NT2/D1 (cell line): ENCODE results near the gene UGT1A3.
"Not testable (repeated sequence)": the region's sequence is repeated elsewhere in the genome, so short reads cannot be mapped to it uniquely, and the experiment has no call there.

Source experiments
- DNase-seq: peaks from one replicate; pipeline ENCODE4 v3.0.0-alpha.2; 2011; ENCODE audit warnings: low read depth, low spot score
- H3K27me3 ChIP-seq: 2 replicates; pipeline ENCODE4 v1.6.0; 2011; ENCODE audit warnings: mild to moderate bottlenecking; ENCODE audit not compliant: insufficient read length, insufficient read depth
- H3K36me3 ChIP-seq: 2 replicates; pipeline ENCODE4 v1.6.1; 2011; ENCODE audit warnings: mild to moderate bottlenecking, low read length, mixed read lengths; ENCODE audit not compliant: insufficient read depth, insufficient read length
- H3K4me1 ChIP-seq: 2 replicates; pipeline ENCODE4 v1.5.1; 2011; ENCODE audit not compliant: insufficient read depth, insufficient read length
- H3K4me3 ChIP-seq: 2 replicates; pipeline ENCODE4 v1.5.1; 2011; ENCODE audit warnings: low read depth; ENCODE audit not compliant: insufficient read length
- H3K9ac ChIP-seq: 2 replicates; pipeline ENCODE4 v1.6.0; 2011; ENCODE audit warnings: low read depth; ENCODE audit not compliant: insufficient read length
- H3K9me3 ChIP-seq: 2 replicates; pipeline ENCODE4 v1.5.1; 2011; ENCODE audit warnings: mild to moderate bottlenecking, low read length; ENCODE audit not compliant: insufficient read depth
- SUZ12 ChIP-seq: IDR thresholded peaks from 2 replicates; pipeline ENCODE4 v1.6.1; 2011; ENCODE audit not compliant: insufficient read length, insufficient read depth; ENCODE audit errors: extremely low read depth
- YY1 ChIP-seq: IDR thresholded peaks from 2 replicates; pipeline ENCODE4 v1.6.1; 2011; ENCODE audit not compliant: insufficient read length, insufficient read depth
- ZNF274 ChIP-seq: IDR thresholded peaks from 2 replicates; pipeline ENCODE4 v1.6.1; 2011; ENCODE audit warnings: mild to moderate bottlenecking, low read depth, low read length

The UGT1A3 gene

GRCh38 chr2:233743464-233744259 lies 14.8 kb downstream of the UGT1A3 start:
- peaks cover 7% of the 10 kb centered on the region; the same call in 1 of the 2 replicates for H3K9me3 ChIP-seq

DNA sequence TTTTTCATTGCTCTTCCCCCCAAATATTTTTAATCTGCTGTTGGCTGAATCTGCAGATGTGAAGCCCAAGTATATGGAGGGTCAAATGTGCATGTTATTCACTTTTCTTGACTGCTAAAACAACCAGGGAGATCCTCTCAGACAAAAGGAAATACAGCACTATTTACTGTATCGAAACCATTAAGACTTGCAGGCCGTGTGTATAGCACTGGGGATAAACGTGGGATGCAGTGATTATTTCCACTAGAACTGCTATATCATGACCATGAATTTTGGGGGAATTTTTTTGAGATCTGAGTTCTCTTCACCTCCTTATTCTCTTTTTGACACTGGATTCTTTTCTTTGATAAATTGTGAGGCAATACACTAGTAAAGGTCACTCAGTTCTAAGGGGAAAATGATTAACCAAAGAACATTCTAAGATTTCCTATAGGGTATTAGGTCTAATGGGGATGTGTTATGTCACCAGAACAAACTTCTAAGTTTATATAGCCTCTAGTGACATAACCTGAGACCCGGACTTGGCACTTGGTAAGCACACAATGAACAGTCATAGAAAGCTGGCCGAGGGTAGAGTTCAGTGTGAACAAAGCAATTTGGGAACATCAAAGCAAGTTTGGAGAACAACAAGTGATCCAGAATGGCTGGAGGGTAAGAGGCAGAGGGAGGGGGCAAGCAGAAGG lies 16.4 kb downstream of the UGT1A3 start:
- Histone ChIP-seq H3K9me3 (no peaks in the 10 kb centered on the region; the same call in 1 of the 2 replicates), H3K9ac (no peak overlapping the region), H3K36me3 (no peaks in the 10 kb centered on the region), H3K27me3 (no peaks in the 10 kb centered on the region), H3K4me3 (no peak overlapping the region), H3K4me1 (no peaks in the 10 kb centered on the region)
- no peak for DNase-seq
- TF ChIP-seq SUZ12 (no peak), YY1 (no peak), ZNF274 (no peak)

More at GRCh38 chr2:233743464-233744259, 14.8 kb downstream of the UGT1A3 start:
- no peaks in the 10 kb centered on the region for H3K4me1 ChIP-seq
- H3K4me3 ChIP-seq: no peak overlapping the region
- H3K27me3 ChIP-seq: no peaks in the 10 kb centered on the region
- no peaks in the 10 kb centered on the region for H3K36me3 ChIP-seq
- TF ChIP-seq SUZ12: no peak
- TF ChIP-seq YY1: no peak
- TF ChIP-seq ZNF274: no peak
- DNase-seq: no peak
- no peak overlapping the region for H3K9ac ChIP-seq

DNA sequence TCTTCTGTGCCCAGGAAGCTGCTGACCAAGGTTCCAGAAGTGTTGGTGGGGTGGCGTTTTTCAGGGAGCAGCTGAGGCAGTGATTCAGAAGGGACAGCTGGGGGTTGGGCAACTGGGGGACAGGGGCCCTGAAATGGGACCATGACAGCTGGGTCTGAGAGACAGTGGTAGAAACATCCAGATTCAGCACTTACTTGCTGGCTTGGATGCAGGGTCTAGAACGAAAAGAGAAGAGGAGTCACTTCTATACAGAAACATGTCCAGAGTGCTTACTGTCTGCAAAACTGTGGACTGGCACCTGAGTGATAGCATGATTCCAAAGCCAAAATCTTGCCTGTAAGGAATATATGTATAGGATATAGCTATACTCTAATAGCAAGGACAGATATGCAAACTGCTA lies 17.0 kb downstream of the UGT1A3 start:
- not testable (repeated sequence) for H3K27me3 ChIP-seq, H3K4me3 ChIP-seq, H3K9ac ChIP-seq, H3K36me3 ChIP-seq, H3K9me3 ChIP-seq, H3K4me1 ChIP-seq, DNase-seq

DNA sequence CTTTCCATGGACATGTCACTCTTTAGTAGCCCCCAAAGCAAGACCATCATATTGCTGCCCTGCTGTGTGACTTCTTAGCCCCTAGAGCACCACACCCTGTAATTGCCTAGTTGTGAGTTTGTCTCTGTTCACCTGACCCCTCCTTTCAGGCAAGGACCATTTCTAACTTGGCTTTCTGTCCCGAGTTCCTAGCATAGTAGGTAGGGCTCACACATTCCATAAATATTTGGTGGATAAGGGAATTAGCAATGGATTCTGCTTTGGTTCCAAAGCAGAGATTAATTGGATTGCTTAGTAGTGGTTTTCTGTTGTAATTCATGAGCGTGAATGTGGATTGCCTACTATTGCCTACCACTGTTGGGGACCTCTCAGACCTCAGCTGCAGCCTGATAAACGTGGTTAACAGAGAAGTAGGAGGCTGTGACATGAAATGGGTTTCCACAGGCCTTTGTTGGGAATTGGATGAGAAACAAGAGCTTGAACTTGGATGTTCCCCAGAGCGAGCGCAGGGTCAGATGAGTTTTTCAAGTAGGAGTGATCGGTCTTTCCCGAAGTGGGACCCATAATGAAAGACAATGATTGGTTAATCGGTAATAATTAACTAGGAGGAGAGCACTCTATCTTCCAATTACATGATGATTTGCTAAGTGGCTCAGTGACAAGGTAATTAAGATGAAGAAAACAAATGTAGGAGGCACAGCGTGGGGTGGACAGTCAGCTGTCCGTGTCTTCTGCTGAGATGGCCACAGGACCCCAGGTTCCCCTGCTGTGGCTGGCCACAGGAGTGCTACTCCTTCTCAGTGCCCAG lies 17.8 kb downstream of the UGT1A3 start:
- no peak for DNase-seq
- Histone ChIP-seq H3K4me3 (no peak overlapping the region), H3K9me3 (peaks cover 13% of the 10 kb centered on the region; the same call in 1 of the 2 replicates), H3K27me3 (no peaks in the 10 kb centered on the region), H3K36me3 (no peaks in the 10 kb centered on the region), H3K4me1 (no peaks in the 10 kb centered on the region), H3K9ac (no peak overlapping the region)
- TF ChIP-seq ZNF274 (no peak), YY1 (no peak), SUZ12 (no peak)

DNA sequence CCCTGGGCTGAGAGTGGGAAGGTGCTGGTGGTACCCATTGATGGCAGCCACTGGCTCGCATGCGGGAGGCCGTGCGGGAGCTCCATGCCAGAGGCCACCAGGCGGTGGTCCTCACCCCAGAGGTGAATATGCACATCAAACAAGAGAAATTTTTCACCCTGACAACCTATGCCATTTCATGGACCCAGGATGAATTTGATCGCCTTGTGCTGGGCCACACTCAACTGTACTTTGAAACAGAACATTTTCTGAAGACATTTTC lies 18.4 kb downstream of the UGT1A3 start:
- no peak overlapping the region for H3K9ac ChIP-seq
- no peaks in the 10 kb centered on the region for H3K27me3 ChIP-seq
- no peak for DNase-seq
- TF ChIP-seq ZNF274: no peak
- no peak for TF ChIP-seq SUZ12
- TF ChIP-seq YY1: no peak
- H3K4me3 ChIP-seq: no peak overlapping the region
- H3K36me3 ChIP-seq: no peaks in the 10 kb centered on the region
- H3K4me1 ChIP-seq: no peaks in the 10 kb centered on the region
- H3K9me3 ChIP-seq: peaks cover 14% of the 10 kb centered on the region; the same call in 1 of the 2 replicates

GRCh38 chr2:233750689-233751088 lies 21.8 kb downstream of the UGT1A3 start:
- not testable (repeated sequence) for H3K36me3 ChIP-seq, DNase-seq, H3K4me3 ChIP-seq, H3K9ac ChIP-seq, H3K27me3 ChIP-seq, H3K4me1 ChIP-seq
- H3K9me3 ChIP-seq: peaks cover 17% of the 10 kb centered on the region; the same call in 1 of the 2 replicates

DNA sequence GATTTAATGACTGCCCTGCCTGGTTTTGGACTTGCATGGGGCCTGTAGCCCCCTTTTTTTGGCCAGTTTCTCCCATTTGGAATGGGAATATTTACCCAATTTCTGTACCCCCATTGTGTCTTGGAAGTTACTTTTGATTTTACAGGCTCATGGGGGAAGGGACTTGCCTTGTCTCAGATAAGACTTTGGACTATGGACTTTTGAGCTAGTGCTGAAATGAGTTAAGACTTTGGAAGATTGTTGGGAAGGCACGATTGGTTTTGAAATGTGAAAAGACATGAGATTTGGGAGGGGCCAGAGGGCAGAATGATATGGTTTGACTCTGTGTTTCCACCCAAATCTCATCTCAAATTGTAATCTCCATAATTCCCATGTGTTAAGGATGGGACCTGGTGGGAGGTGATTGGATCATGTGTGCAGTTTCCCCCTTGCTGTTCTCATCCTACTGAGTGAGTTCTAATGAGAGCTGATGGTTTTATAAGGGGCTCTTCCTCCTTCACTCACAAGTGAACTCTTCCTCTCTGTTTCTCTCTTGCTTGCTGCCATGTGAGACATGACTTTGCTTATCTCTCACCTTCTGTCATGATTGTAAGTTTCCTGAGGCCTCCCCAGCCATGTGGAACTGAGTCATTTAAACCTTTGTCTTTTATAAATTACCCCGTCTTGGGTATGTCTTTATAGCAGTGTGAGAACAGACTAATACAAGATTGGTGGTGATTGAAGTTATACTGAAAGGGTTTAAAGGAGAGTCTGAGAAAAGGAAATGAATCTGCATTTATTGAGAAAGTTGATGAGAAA lies 22.6 kb downstream of the UGT1A3 start:
- not testable (repeated sequence) for H3K36me3 ChIP-seq, H3K4me1 ChIP-seq, H3K4me3 ChIP-seq, DNase-seq, H3K27me3 ChIP-seq, H3K9ac ChIP-seq
- H3K9me3 ChIP-seq: peaks cover 17% of the 10 kb centered on the region; the same call in 1 of the 2 replicates
